Measurements from ENCODE around the gene ELOVL4.

DNA sequence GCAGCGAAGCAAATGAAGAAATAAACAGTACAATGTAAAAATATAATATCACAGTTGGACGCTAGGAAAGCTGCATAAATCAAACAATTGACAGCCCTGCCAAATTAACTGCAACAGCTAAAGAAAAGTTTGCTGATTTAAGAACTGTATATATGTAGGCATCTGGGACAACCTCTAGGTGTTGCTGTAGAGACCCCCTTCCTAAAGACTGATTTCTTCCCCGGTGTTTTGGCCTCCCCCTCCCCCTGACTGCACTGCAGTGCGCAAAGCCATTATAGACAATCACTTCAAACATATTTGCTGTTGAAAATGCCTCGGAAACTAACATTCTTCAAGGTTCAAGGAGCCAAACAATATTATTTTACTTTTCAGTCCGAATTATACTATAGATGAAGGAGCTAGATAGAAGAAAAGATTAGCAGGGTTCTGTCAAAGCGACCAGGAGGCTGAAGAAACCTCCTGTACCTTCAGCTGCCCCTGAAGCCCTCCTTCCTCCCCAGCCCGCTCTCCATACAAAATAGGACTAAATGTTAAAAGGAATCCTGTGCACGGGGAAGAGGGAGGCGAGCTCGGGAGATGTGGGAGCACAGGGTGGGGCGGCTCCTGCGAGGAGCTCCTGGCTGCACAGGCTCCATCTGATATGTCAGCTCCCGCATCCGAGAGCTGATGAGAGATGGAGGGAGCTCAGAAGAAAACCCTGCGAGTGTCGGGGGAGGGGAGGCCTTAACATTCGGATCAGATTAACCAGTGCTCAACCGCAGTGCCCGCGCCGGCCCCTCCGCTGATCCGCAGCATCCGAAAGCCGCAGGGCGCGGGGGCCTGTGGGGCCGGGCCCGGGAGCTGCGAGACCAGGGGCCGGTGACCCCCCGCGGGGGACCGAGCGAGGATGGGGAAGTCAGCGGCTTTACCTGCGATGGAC is 822 bp downstream of the ELOVL4 start:
- TF ChIP-seq, protein P1, sequence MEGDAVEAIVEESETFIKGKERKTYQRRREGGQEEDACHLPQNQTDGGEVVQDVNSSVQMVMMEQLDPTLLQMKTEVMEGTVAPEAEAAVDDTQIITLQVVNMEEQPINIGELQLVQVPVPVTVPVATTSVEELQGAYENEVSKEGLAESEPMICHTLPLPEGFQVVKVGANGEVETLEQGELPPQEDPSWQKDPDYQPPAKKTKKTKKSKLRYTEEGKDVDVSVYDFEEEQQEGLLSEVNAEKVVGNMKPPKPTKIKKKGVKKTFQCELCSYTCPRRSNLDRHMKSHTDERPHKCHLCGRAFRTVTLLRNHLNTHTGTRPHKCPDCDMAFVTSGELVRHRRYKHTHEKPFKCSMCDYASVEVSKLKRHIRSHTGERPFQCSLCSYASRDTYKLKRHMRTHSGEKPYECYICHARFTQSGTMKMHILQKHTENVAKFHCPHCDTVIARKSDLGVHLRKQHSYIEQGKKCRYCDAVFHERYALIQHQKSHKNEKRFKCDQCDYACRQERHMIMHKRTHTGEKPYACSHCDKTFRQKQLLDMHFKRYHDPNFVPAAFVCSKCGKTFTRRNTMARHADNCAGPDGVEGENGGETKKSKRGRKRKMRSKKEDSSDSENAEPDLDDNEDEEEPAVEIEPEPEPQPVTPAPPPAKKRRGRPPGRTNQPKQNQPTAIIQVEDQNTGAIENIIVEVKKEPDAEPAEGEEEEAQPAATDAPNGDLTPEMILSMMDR (IDR thresholded peaks at IDR 0.05) = no peak
- no peak for TF ChIP-seq POLR2A (IDR thresholded peaks at IDR 0.05)
